H1 (cell line): Measurements from ENCODE around the gene LCE3B. TPM values are rescaled to one million over a fixed set of nuclear protein-coding genes. Genes with fewer than 3 reads are reported as not detected.

ENCODE experiments used
- CTCF ChIA-PET: fragments of 300-600 bp; sonication (Branson Sonifier 250); formaldehyde crosslinking; loops from one replicate; lab custom pipeline; 2021; ENCODE audit not compliant: partially characterized antibody; lab: Charles Lee
- POLR2A ChIA-PET: fragments of 300-600 bp; sonication (Branson Sonifier 250); formaldehyde crosslinking; loops from one replicate; lab custom pipeline; 2021; ENCODE audit warnings: inconsistent platforms; ENCODE audit not compliant: partially characterized antibody; lab: Charles Lee
- DNase-seq, 2 experiments: peaks; one replicate each; pipeline versions ENCODE4 v3.0.0 to v3.0.0-alpha.2; 2010 to 2022; ENCODE audit warnings: low spot score in 2 of 2, low read depth in 1 of 2, mixed read lengths in 1 of 2
- FAIRE-seq: peaks from 2 replicates; lab custom pipeline; 2011; peaks lifted over from hg19 to GRCh38; lab: Jason Lieb, UNC
- H2AFZ ChIP-seq: 2 replicates; pipeline ENCODE4 v1.8.1; 2012; ENCODE audit warnings: low read length, inconsistent platforms
- H2AK5ac ChIP-seq: 2 replicates; pipeline ENCODE4 v1.6.1; 2013; ENCODE audit warnings: low read depth, low read length
- H2BK120ac ChIP-seq: replicated peaks from 2 replicates; pipeline ENCODE3; 2013; ENCODE audit warnings: low read depth, low read length, inconsistent platforms
- H2BK12ac ChIP-seq: 2 replicates; pipeline ENCODE4 v1.6.1; 2013; ENCODE audit warnings: low read depth, low read length
- H2BK15ac ChIP-seq: 2 replicates; pipeline ENCODE4 v1.6.1; 2013; ENCODE audit warnings: low read length
- H2BK20ac ChIP-seq: 2 replicates; pipeline ENCODE4 v1.6.1; 2013; ENCODE audit warnings: low read length
- H2BK5ac ChIP-seq: 2 replicates; pipeline ENCODE4 v1.6.1; 2013; ENCODE audit warnings: low read depth, low read length
- H3K14ac ChIP-seq: 2 replicates; pipeline ENCODE4 v1.6.1; 2013; ENCODE audit warnings: inconsistent platforms; ENCODE audit not compliant: insufficient read length
- H3K18ac ChIP-seq: 2 replicates; pipeline ENCODE4 v1.6.1; 2013; ENCODE audit warnings: low read length; ENCODE audit errors: extremely low read depth
- H3K23ac ChIP-seq: 2 replicates; pipeline ENCODE4 v1.6.1; 2013; ENCODE audit warnings: inconsistent platforms; ENCODE audit not compliant: insufficient read length
- H3K23me2 ChIP-seq: 2 replicates; pipeline ENCODE4 v1.6.1; 2013; ENCODE audit warnings: low read depth, low read length
- H3K27ac ChIP-seq: 2 replicates; pipeline ENCODE4 v1.6.1; 2011; ENCODE audit warnings: low read depth, low read length, inconsistent platforms
- H3K27me3 ChIP-seq, 4 experiments: replicated peaks in 1 of 4; 1 replicate in 1 of 4; 2 replicates in 3 of 4; pipeline versions ENCODE4 v1.6.1 to v1.8.1; 2011 to 2013; ENCODE audit warnings: low read length in 3 of 4, mild to moderate bottlenecking in 3 of 4, inconsistent platforms in 2 of 4, mixed read lengths in 2 of 4, moderate library complexity in 1 of 4; ENCODE audit not compliant: control insufficient read depth in 3 of 4, insufficient read depth in 3 of 4; ENCODE audit errors: extremely low read depth in 1 of 4
- H3K36me3 ChIP-seq, 4 experiments: 2 replicates each; pipeline versions ENCODE4 v1.6.1 to v1.8.1; 2011 to 2013; ENCODE audit warnings: mild to moderate bottlenecking in 4 of 4, low read length in 3 of 4, moderate library complexity in 2 of 4, control low read depth in 1 of 4, inconsistent platforms in 1 of 4; ENCODE audit not compliant: insufficient read depth in 4 of 4, control insufficient read depth in 2 of 4
- H3K4ac ChIP-seq: replicated peaks from 2 replicates; pipeline ENCODE3; 2013; ENCODE audit warnings: low read length, low read depth, mixed read lengths, inconsistent platforms; ENCODE audit not compliant: insufficient read length
- H3K4me1 ChIP-seq, 4 experiments: replicated peaks in 1 of 4; 1 replicate in 1 of 4; 2 replicates in 3 of 4; pipeline versions ENCODE4 v1.6.1 to v1.8.1; 2011 to 2013; ENCODE audit warnings: low read length in 3 of 4, inconsistent platforms in 2 of 4, mixed read lengths in 1 of 4; ENCODE audit not compliant: insufficient read depth in 4 of 4, control insufficient read depth in 3 of 4
- H3K4me2 ChIP-seq, 2 experiments: 2 replicates each; pipeline versions ENCODE4 v1.6.1 to v1.8.1; 2011 to 2013; ENCODE audit warnings: low read depth in 2 of 2, low read length in 2 of 2, control low read depth in 1 of 2, inconsistent platforms in 1 of 2, mild to moderate bottlenecking in 1 of 2; ENCODE audit not compliant: insufficient read depth in 1 of 2
- H3K4me3 ChIP-seq, 4 experiments: fragments of 200-600, 300-600 bp in 1 of 4; sonication (generic), shearing (Covaris generic), sonication (Bioruptor Twin) in 1 of 4; 2 replicates each; pipeline versions ENCODE4 v1.5.1 to v1.8.1; 2011 to 2016; ENCODE audit warnings: low read length in 4 of 4, low read depth in 3 of 4, control low read depth in 2 of 4, inconsistent platforms in 2 of 4, mild to moderate bottlenecking in 2 of 4, mixed read lengths in 1 of 4, moderate library complexity in 1 of 4; ENCODE audit not compliant: insufficient read depth in 2 of 4; ENCODE audit errors: extremely low read depth in 1 of 4
- H3K56ac ChIP-seq: replicated peaks from 2 replicates; pipeline ENCODE3; 2013; ENCODE audit warnings: low read depth, mild to moderate bottlenecking, mixed read lengths, low read length, inconsistent platforms; ENCODE audit not compliant: insufficient read length
- H3K79me1 ChIP-seq: 2 replicates; pipeline ENCODE4 v1.6.1; 2013; ENCODE audit warnings: low read depth, low read length, control low read depth
- H3K79me2 ChIP-seq, 2 experiments: 2 replicates each; pipeline versions ENCODE4 v1.6.1 to v1.8.1; 2012 to 2013; ENCODE audit warnings: low read length in 2 of 2, mild to moderate bottlenecking in 2 of 2, inconsistent platforms in 1 of 2; ENCODE audit not compliant: insufficient read depth in 2 of 2, control insufficient read depth in 1 of 2
- H3K9ac ChIP-seq, 4 experiments: replicated peaks in 1 of 4; 1 replicate in 1 of 4; 2 replicates in 3 of 4; pipeline versions ENCODE4 v1.6.1 to v1.8.1; 2011 to 2013; ENCODE audit warnings: low read depth in 3 of 4, low read length in 3 of 4, control low read depth in 2 of 4, mild to moderate bottlenecking in 2 of 4, moderate library complexity in 2 of 4, inconsistent platforms in 1 of 4; ENCODE audit errors: extremely low read depth in 1 of 4
- H3K9me3 ChIP-seq, 2 experiments: 2 replicates each; pipeline versions ENCODE4 v1.6.1 to v1.8.1; 2012 to 2013; ENCODE audit warnings: mild to moderate bottlenecking in 2 of 2, moderate library complexity in 2 of 2, control low read depth in 1 of 2, inconsistent platforms in 1 of 2, low read depth in 1 of 2, low read length in 1 of 2, mixed read lengths in 1 of 2; ENCODE audit not compliant: insufficient read depth in 2 of 2
- H4K20me1 ChIP-seq, 2 experiments: replicated peaks in 1 of 2; 2 replicates each; pipeline versions ENCODE3 to v1.8.1; 2011 to 2013; ENCODE audit warnings: inconsistent platforms in 2 of 2, low read length in 2 of 2, mild to moderate bottlenecking in 1 of 2; ENCODE audit not compliant: insufficient read depth in 2 of 2, control insufficient read depth in 1 of 2
- H4K5ac ChIP-seq: 2 replicates; pipeline ENCODE4 v1.6.1; 2013; ENCODE audit warnings: low read length, low read depth, mixed read lengths, inconsistent platforms; ENCODE audit not compliant: insufficient read length
- H4K8ac ChIP-seq: 2 replicates; pipeline ENCODE4 v1.8.0; 2013; ENCODE audit warnings: mild to moderate bottlenecking, moderate library complexity, low read length, inconsistent platforms; ENCODE audit not compliant: insufficient read depth; ENCODE audit errors: extremely low read depth
- H4K91ac ChIP-seq: replicated peaks from 2 replicates; pipeline ENCODE3; 2013; ENCODE audit warnings: low read length, mixed read lengths, inconsistent platforms; ENCODE audit not compliant: insufficient read length
- CBX8 ChIP-seq: fragments of 300-800, 300-1000 bp; sonication (generic); IDR thresholded peaks from 2 replicates; pipeline ENCODE4 v1.7.1; 2016; ENCODE audit warnings: low read depth, low read length, borderline replicate concordance
- CHD1 ChIP-seq: IDR thresholded peaks from 2 replicates; pipeline ENCODE4 v1.6.1; 2012; ENCODE audit warnings: low read depth, low read length, improper control_type of control experiment
- CREB1 ChIP-seq: IDR thresholded peaks from 2 replicates; pipeline ENCODE4 v1.6.1; 2012; ENCODE audit warnings: inconsistent platforms
- EZH2 ChIP-seq: fragments of 200-600 bp; sonication (generic); IDR thresholded peaks from 2 replicates; pipeline ENCODE4 v1.7.1; 2012; ENCODE audit warnings: low read depth, mild to moderate bottlenecking, moderate library complexity, low read length, inconsistent platforms; ENCODE audit not compliant: severe bottlenecking
- HDAC2 ChIP-seq, 2 experiments: fragments of 300-600 bp in 1 of 2; sonication (generic) in 1 of 2; IDR thresholded peaks; 2 replicates each; pipeline ENCODE4 v1.6.1; 2011 to 2012; ENCODE audit warnings: low read depth in 2 of 2, low read length in 2 of 2, mild to moderate bottlenecking in 2 of 2, moderate library complexity in 2 of 2, borderline replicate concordance in 1 of 2, inconsistent platforms in 1 of 2
- KDM4A ChIP-seq: IDR thresholded peaks from one replicate; pipeline ENCODE4 v1.7.1; 2012; ENCODE audit warnings: low read depth, mild to moderate bottlenecking, moderate library complexity, low read length, inconsistent platforms; ENCODE audit not compliant: severe bottlenecking
- PHF8 ChIP-seq: fragments of 200-600 bp; sonication (generic); conservative IDR thresholded peaks from 2 replicates; pipeline ENCODE4 v1.7.1; 2012; ENCODE audit warnings: low read depth, mild to moderate bottlenecking, inconsistent platforms, low read length, moderate library complexity
- POLR2A ChIP-seq, 2 experiments: IDR thresholded peaks; 1 replicate in 1 of 2; 2 replicates in 1 of 2; pipeline ENCODE4 v1.6.1; 2011; ENCODE audit warnings: low read depth in 2 of 2, low read length in 2 of 2, mild to moderate bottlenecking in 2 of 2; ENCODE audit errors: control extremely low read depth in 1 of 2
- SIX5 ChIP-seq: IDR thresholded peaks from 2 replicates; pipeline ENCODE4 v1.6.1; 2011; ENCODE audit warnings: mild to moderate bottlenecking, low read depth, low read length
- SP4 ChIP-seq: IDR thresholded peaks from 2 replicates; pipeline ENCODE4 v1.6.1; 2012; ENCODE audit warnings: low read length, inconsistent platforms
- SRF ChIP-seq: IDR thresholded peaks from 2 replicates; pipeline ENCODE4 v1.6.1; 2011; ENCODE audit warnings: mild to moderate bottlenecking, low read depth, low read length, moderate library complexity
- TAF1 ChIP-seq: IDR thresholded peaks from 2 replicates; pipeline ENCODE4 v1.6.1; 2011; ENCODE audit warnings: mild to moderate bottlenecking, low read depth, low read length
- TAF7 ChIP-seq: optimal IDR thresholded peaks from 2 replicates; pipeline ENCODE3; 2011; ENCODE audit warnings: low read depth, mild to moderate bottlenecking, inconsistent platforms, low read length, moderate library complexity, borderline replicate concordance
- ZNF274 ChIP-seq: IDR thresholded peaks from 2 replicates; pipeline ENCODE4 v1.7.0; 2012; ENCODE audit warnings: low read length, borderline replicate concordance; ENCODE audit errors: extremely low read depth
- WGBS, 2 experiments: shearing (Covaris generic) in 1 of 2; methylation state at CpG; one replicate each; pipeline versions ENCODE4 v1.1.6 to v1.1.7; 2013 to 2015; ENCODE audit warnings: low lambda C conversion rate in 2 of 2, mixed read lengths in 2 of 2, inconsistent platforms in 1 of 2, low coverage in 1 of 2, missing lambda C conversion rate in 1 of 2; ENCODE audit not compliant: insufficient replicate concordance in 2 of 2, insufficient coverage in 1 of 2, insufficient read length in 1 of 2; ENCODE audit errors: extremely low coverage in 1 of 2, missing lambda C conversion rate in 1 of 2; 5-methylcytosine and 5-hydroxymethylcytosine counted together
- polyA plus RNA-seq, 7 experiments: library from polyadenylated mRNA; depleted of rRNA in 3 of 7; stranded (reverse) in 5 of 7; unstranded in 2 of 7; fragments of >200 nt in 5 of 7; fragments of 200-250 nt in 2 of 7; gene quantifications; 1 replicate in 5 of 7; 2 replicates in 1 of 7; 4 replicates in 1 of 7; pipeline versions ENCODE4 v1.2.1 to v1.2.3, GENCODE V29; 2011 to 2013; ENCODE audit warnings: missing spikeins in 2 of 7, mixed read lengths in 2 of 7
- total RNA-seq: library from RNA; stranded (reverse); fragmentation: NEBNext Ultra II Directional; extraction: Animal tissue kit (Norgen Biotek cat#: 25700); gene quantifications from 2 replicates; pipeline ENCODE4 v1.2.1, GENCODE V29; 2021
- TF ChIP-seq, protein P1 (sequence below): IDR thresholded peaks from 2 replicates; pipeline ENCODE4 v1.6.1; 2012; ENCODE audit warnings: inconsistent platforms

Gene LCE3B
- total and polyA plus RNA-seq, 2 of the 8 experiments (the other 6 are each of a cell fraction or from before 2014, with no cell fraction given) = not detected

DNA sequence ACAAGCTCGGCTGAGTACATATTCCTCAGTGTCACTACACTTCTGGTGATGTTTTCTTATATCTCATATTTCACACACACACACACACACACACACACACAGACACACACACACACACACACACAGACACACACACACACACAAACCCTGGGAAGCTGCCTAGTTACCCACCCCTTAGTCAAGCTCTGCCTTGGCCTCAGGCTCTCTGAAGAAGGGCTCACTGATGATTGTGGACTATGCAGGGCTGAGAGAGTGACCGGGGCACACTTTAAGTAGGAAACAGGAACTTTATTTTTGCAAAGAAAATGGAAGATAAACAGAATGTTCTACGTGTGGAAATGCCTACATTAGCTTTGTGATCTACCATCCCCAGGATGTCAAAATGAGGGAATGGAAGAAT lies 30.3 kb downstream of the LCE3B start:
- Histone ChIP-seq H3K27ac (no peak overlapping the region), H3K14ac (no peak overlapping the region), H4K8ac (no peak overlapping the region), H4K20me1 (no peaks in the 10 kb centered on the region), H3K23ac (no peak overlapping the region), H3K27me3 (no peaks in the 10 kb centered on the region), H3K79me2 (no peaks in the 10 kb centered on the region), H2BK15ac (no peak overlapping the region), H3K36me3 (no peaks in the 10 kb centered on the region; a peak in 1 of 8 replicates), H2BK20ac (no peak overlapping the region), H3K4me3 (no peak overlapping the region), H3K4ac (no peak overlapping the region), H2AFZ (no peak overlapping the region), H3K4me1 (no peaks in the 10 kb centered on the region), H3K23me2 (no peaks in the 10 kb centered on the region), H3K9ac (no peak overlapping the region), H2BK12ac (no peak overlapping the region), H3K4me2 (no peak overlapping the region), H3K9me3 (peaks cover 70 to 89% of the 10 kb centered on the region in 2 experiments), H4K91ac (no peak overlapping the region), H2BK5ac (no peak overlapping the region), H3K18ac (no peak overlapping the region), H2AK5ac (no peak overlapping the region), H3K56ac (no peak overlapping the region), H3K79me1 (no peaks in the 10 kb centered on the region), H4K5ac (no peak overlapping the region), H2BK120ac (no peak overlapping the region)
- DNase-seq = no peak
- WGBS, 2 experiments = 63% methylated on average over 3 of the region's 3 CpGs; no CpG with 5 or more reads in 1 of the 2 experiments
- ChIA-PET CTCF (interaction anchor here (0.6 to 1.7 kb wide), 4 partner anchors 10 to 184 kb away, joined by 3 to 9 read pairs (median 4); no protein-coding TSS in a partner anchor), POLR2A (no interaction called here)
- no peak for FAIRE-seq
- TF ChIP-seq HDAC2 (IDR thresholded peaks at IDR 0.05; ENCODE audit: borderline replicate concordance in 1 of 2, low read depth in 2 of 2, low read length in 2 of 2) (no peak), TAF7 (no peak), CREB1 (no peak), SIX5 (no peak), POLR2A (IDR thresholded peaks at IDR 0.05; ENCODE audit: control extremely low read depth in 1 of 2, low read depth in 2 of 2, low read length in 2 of 2) (no peak), CBX8 (no peak), PHF8 (no peak), CHD1 (no peak), KDM4A (no peak), TAF1 (no peak), SP4 (no peak), SRF (no peak), EZH2 (no peak), ZNF274 (no peak)
- TF ChIP-seq, protein P1, sequence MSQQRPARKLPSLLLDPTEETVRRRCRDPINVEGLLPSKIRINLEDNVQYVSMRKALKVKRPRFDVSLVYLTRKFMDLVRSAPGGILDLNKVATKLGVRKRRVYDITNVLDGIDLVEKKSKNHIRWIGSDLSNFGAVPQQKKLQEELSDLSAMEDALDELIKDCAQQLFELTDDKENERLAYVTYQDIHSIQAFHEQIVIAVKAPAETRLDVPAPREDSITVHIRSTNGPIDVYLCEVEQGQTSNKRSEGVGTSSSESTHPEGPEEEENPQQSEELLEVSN = no peak
